Measurements from ENCODE around the gene EFNA1. TPM values are rescaled to one million over a fixed set of nuclear protein-coding genes. Genes with fewer than 3 reads are reported as not detected.

Gene EFNA1
- total RNA-seq, 1 donor from 2014 or later = 26.1 TPM

GRCh38 chr1:155080312-155081228 lies 47.1 kb upstream of the EFNA1 start:
- H3K9me3 Mint-ChIP-seq = no peaks in the 10 kb centered on the region
- no peak for TF ChIP-seq CTCF (conservative IDR thresholded peaks at IDR 0.05)
- peak; percentile 85 for DNase-seq (ENCODE audit: extremely low spot score, unreplicated experiment)
- peak overlapping the region; percentile 89 for H3K4me3 Mint-ChIP-seq
- no peaks in the 10 kb centered on the region for H3K36me3 Mint-ChIP-seq
- peaks cover 33% of the 10 kb centered on the region for H3K4me1 Mint-ChIP-seq (ENCODE audit: unreplicated experiment)
- peak overlapping the region; percentile 85 for H3K27ac Mint-ChIP-seq
- H3K27me3 Mint-ChIP-seq = peaks cover 62% of the 10 kb centered on the region

GRCh38 chr1:155081472-155082300 lies 46.0 kb upstream of the EFNA1 start:
- Mint-ChIP-seq H3K27ac (peak overlapping the region; percentile 85), H3K4me1 (ENCODE audit: unreplicated experiment) (peaks cover 33% of the 10 kb centered on the region), H3K27me3 (peaks cover 57% of the 10 kb centered on the region), H3K4me3 (peak overlapping the region; percentile 89), H3K36me3 (no peaks in the 10 kb centered on the region), H3K9me3 (no peaks in the 10 kb centered on the region)
- no peak for TF ChIP-seq CTCF (conservative IDR thresholded peaks at IDR 0.05)
- peak; percentile 72 for DNase-seq (ENCODE audit: extremely low spot score, unreplicated experiment)

GRCh38 chr1:155082301-155083051 lies 45.2 kb upstream of the EFNA1 start:
- Mint-ChIP-seq H3K27me3 (peaks cover 54% of the 10 kb centered on the region), H3K27ac (peak overlapping the region; percentile 88), H3K4me3 (peak overlapping the region; percentile 81), H3K9me3 (no peaks in the 10 kb centered on the region), H3K4me1 (ENCODE audit: unreplicated experiment) (peaks cover 32% of the 10 kb centered on the region), H3K36me3 (no peaks in the 10 kb centered on the region)
- no peak for TF ChIP-seq CTCF (conservative IDR thresholded peaks at IDR 0.05)
- peak; percentile 71 for DNase-seq (ENCODE audit: extremely low spot score, unreplicated experiment)

- Mint-ChIP-seq H3K9me3 (no peaks in the 10 kb centered on the region), H3K36me3 (no peaks in the 10 kb centered on the region), H3K27ac (peak overlapping the region; percentile 88), H3K4me3 (peak overlapping the region; percentile 81), H3K4me1 (ENCODE audit: unreplicated experiment) (peaks cover 31% of the 10 kb centered on the region), H3K27me3 (peaks cover 48% of the 10 kb centered on the region)
- DNase-seq (ENCODE audit: extremely low spot score, unreplicated experiment) = no peak
- TF ChIP-seq CTCF (conservative IDR thresholded peaks at IDR 0.05) = no peak
Measured at GRCh38 chr1:155083052-155083541, 44.6 kb upstream of the EFNA1 start.
